Spinal cord (tissue), 10 donors: ENCODE measurements around the gene NSMCE4A. TPM values are rescaled to one million over a fixed set of nuclear protein-coding genes. Genes with fewer than 3 reads are reported as not detected.
"Not testable (repeated sequence)": the region's sequence is repeated elsewhere in the genome, so short reads cannot be mapped to it uniquely, and the experiment has no call there.

Experiments
- DNase-seq, 6 donors: peaks; one replicate each; pipeline versions ENCODE4 v3.0.0 to v3.0.0-alpha.2; 2013 to 2015; ENCODE audit warnings: low spot score in 6 of 6, low read depth in 4 of 6
- H3K27ac ChIP-seq: one replicate; pipeline ENCODE4 v1.5.1; 2013; ENCODE audit warnings: low read depth, low read length, control low read depth
- H3K27me3 ChIP-seq: one replicate; pipeline ENCODE4 v1.6.1; 2013; ENCODE audit warnings: low read length; ENCODE audit not compliant: control insufficient read depth, insufficient read depth
- H3K36me3 ChIP-seq: one replicate; pipeline ENCODE4 v1.6.1; 2013; ENCODE audit warnings: low read length; ENCODE audit not compliant: control insufficient read depth, insufficient read depth
- H3K4me1 ChIP-seq: one replicate; pipeline ENCODE4 v1.6.1; 2013; ENCODE audit warnings: low read length; ENCODE audit not compliant: control insufficient read depth, insufficient read depth
- H3K4me3 ChIP-seq: one replicate; pipeline ENCODE4 v1.5.1; 2013; ENCODE audit warnings: low read depth, low read length, control low read depth
- H3K9me3 ChIP-seq: one replicate; pipeline ENCODE4 v1.6.1; 2013; ENCODE audit warnings: low read length; ENCODE audit not compliant: control insufficient read depth, insufficient read depth
- WGBS: methylation state at CpG from one replicate; pipeline ENCODE4 v1.1.5; 2013; ENCODE audit warnings: missing lambda C conversion rate; ENCODE audit not compliant: insufficient coverage; 5-methylcytosine and 5-hydroxymethylcytosine counted together
- polyA plus RNA-seq, 2 donors: library from polyadenylated mRNA; unstranded; fragments of 120-200 nt; gene quantifications; one replicate each; pipeline ENCODE4 v1.2.1, GENCODE V29; 2013; ENCODE audit not compliant: insufficient read length in 2 of 2
- total RNA-seq, 2 donors: library from RNA; depleted of rRNA in 1 of 2; stranded (reverse); fragments of 120-200 nt in 1 of 2; fragments of >200 nt in 1 of 2; gene quantifications; one replicate each; pipeline versions ENCODE4 v1.2.3 to v1.2.4, GENCODE V29; 2013 to 2014
- donor health status: healthy.

The NSMCE4A gene
- total and polyA plus RNA-seq, 4 donors: 49.0 to 63.4 (median 60.9) TPM

DNA sequence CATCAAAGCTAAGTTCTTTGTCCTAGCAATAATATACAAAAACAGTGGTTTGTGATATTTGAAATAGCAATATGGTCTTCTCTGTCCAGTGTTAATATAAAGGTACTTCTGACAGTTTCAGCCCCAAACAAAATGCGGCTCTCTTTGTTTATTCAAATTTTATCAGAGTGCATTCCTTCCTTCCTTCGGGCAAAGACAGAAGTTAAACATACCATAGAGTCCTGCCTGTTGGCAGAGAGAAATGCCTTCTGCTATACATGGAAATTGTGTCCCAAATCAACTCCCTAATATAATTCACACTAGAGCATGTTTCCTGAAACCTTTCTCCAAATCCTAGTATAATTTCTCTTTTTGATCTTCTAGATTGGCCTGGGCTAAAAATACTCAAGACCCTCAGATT is 26.0 kb downstream of the NSMCE4A start:
- WGBS: 67% methylated on average over 2 of the region's 2 CpGs
- H3K36me3 ChIP-seq: no peaks in the 10 kb centered on the region
- H3K27me3 ChIP-seq: no peaks in the 10 kb centered on the region
- no peak for DNase-seq
- no peak overlapping the region for H3K27ac ChIP-seq
- no peak overlapping the region for H3K4me3 ChIP-seq
- H3K4me1 ChIP-seq: no peaks in the 10 kb centered on the region
- H3K9me3 ChIP-seq: no peaks in the 10 kb centered on the region

- peak in 2 of 6 donors; percentile 5 to 16 for DNase-seq
- no peaks in the 10 kb centered on the region for H3K9me3 ChIP-seq
- WGBS: 75% methylated on average over 4 of the region's 7 CpGs
- no peaks in the 10 kb centered on the region for H3K36me3 ChIP-seq
- H3K27ac ChIP-seq: no peak overlapping the region
- H3K4me3 ChIP-seq: no peak overlapping the region
- H3K27me3 ChIP-seq: no peaks in the 10 kb centered on the region
- H3K4me1 ChIP-seq: no peaks in the 10 kb centered on the region
Measured at GRCh38 chr10:121947343-121948330, 27.4 kb downstream of the NSMCE4A start.

DNA sequence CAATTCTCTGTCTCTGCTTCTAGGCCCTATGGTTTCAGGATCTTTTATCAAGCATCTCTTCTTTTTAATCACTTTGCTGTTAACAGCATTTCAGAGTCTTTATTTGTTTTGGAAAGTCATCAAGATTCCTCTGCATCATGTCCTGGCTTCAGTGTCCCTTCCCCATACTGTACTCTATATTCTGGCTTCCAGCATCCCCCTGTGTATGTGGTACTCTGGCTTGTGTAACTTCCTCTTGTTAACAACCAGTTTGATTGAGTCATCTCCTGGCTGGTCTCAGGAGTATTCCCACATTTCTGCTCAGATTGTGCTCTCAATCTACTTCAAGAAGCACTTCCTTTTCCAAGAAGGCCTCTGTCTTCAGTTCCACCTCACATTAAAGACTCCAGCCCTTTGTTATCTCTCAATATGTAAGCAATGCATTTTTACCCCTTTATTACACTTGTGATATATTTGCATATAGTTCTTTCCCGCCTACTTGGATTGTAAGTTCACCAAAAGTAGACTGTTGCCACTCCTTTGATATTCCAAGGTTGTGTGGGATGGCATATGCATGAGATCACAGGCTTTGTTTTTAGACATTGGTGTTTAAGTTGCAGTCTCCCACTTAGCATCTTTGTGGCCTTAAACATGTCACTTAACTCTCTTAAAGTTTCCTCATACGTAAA is 32.1 kb downstream of the NSMCE4A start:
- DNase-seq: peak in 1 of 6 donors; percentile 43
- no peaks in the 10 kb centered on the region for H3K4me1 ChIP-seq
- no CpG with 5 or more reads among the region's 2 CpGs for WGBS
- no peaks in the 10 kb centered on the region for H3K36me3 ChIP-seq
- H3K27ac ChIP-seq: peak overlapping the region; percentile 25
- no peaks in the 10 kb centered on the region for H3K9me3 ChIP-seq
- H3K4me3 ChIP-seq: no peak overlapping the region
- H3K27me3 ChIP-seq: no peaks in the 10 kb centered on the region

DNA sequence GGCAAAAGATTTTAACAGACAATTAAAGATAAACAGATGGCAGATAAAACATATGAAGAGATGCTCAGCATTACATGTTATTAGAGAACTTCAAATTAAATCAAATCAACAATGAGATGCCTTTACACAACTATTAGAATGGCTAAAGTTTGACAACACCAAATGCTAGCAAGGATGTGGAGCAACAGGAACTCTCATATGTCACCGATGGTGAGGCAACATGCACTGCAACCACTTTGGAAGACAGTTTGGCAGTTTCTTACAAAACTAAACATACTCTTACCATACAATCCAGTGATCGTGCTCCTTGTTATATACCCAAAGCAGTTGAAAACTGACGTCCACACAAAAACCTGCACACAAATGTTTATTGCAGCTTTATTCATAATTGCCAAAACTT is 33.5 kb downstream of the NSMCE4A start:
- Histone ChIP-seq H3K27me3 (no peaks in the 10 kb centered on the region), H3K27ac (no peak overlapping the region), H3K4me3 (no peak overlapping the region), H3K4me1 (no peaks in the 10 kb centered on the region), H3K36me3 (no peaks in the 10 kb centered on the region), H3K9me3 (no peaks in the 10 kb centered on the region)
- no peak for DNase-seq
- WGBS: 60% methylated on average over 1 of the region's 3 CpGs

- Histone ChIP-seq H3K4me3 (no peak overlapping the region), H3K27ac (no peak overlapping the region), H3K36me3 (no peaks in the 10 kb centered on the region), H3K4me1 (no peaks in the 10 kb centered on the region), H3K27me3 (no peaks in the 10 kb centered on the region), H3K9me3 (no peaks in the 10 kb centered on the region)
- 100% methylated on average over 1 of the region's 2 CpGs for WGBS
- DNase-seq: no peak
Measured at GRCh38 chr10:121936295-121936694, 38.7 kb downstream of the NSMCE4A start.

DNA sequence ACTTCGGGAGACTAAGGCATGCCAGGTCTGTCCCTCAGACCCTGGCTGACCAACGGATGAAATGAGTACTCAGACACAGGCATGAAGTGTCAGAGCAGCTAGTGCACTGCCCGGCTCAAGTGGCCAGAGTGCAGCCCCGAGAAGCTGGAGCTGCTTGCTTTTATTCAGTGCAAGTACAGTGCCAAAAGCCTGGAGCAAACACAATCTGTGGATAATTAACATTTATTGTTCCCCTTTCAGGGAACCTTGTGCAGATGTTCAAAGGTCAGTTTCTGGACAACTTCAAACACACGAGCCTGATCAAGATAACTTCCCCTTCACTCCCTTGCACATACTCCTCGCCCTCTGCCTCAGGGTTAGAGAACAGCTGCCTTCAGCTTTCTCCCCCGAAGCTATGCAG is 39.3 kb downstream of the NSMCE4A start:
- no peak for DNase-seq
- Histone ChIP-seq H3K27ac (no peak overlapping the region), H3K4me3 (no peak overlapping the region), H3K36me3 (no peaks in the 10 kb centered on the region), H3K4me1 (no peaks in the 10 kb centered on the region), H3K27me3 (no peaks in the 10 kb centered on the region), H3K9me3 (no peaks in the 10 kb centered on the region)
- WGBS: 81% methylated on average over 7 of the region's 7 CpGs

GRCh38 chr10:121930268-121931085 is 44.5 kb downstream of the NSMCE4A start:
- not testable (repeated sequence) for H3K27ac ChIP-seq, H3K36me3 ChIP-seq, H3K27me3 ChIP-seq, H3K4me3 ChIP-seq, H3K9me3 ChIP-seq
- WGBS: 68% methylated on average over 10 of the region's 11 CpGs
- H3K4me1 ChIP-seq: peaks cover 17% of the 10 kb centered on the region
- peak in 1 of 6 donors; percentile 6 for DNase-seq

DNA sequence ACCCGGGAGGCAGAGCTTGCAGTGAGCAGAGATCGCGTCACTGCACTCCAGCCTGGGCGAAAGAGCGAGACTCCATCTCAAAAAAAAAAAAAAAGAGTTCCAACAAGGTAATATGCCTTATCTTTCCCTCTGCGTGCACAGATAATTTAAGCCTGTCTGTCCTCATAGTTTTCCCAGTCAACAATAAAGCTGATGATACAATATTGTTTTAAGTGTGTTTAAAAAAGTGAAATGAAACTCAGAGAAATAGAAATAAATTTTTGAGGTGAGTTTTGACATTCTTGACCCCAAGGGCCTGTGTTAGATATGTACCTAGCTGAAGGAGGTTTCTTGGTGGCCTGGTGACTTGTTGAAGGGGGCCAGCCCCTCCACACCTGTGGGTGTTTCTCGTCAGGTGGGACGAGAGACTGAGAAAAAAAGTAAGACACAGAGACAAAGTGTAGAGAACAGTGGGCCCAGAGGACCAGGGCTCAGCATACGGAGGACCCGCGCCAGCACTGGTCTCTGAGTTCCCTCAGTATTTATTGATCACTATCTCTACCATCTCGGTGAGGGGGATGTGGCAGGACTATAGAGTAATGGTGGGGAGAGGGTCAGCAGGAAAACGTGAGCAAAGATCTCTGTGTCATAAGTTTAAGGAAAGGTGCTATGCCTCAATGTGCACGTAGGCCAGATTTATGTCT is 45.3 kb downstream of the NSMCE4A start:
- H3K36me3 ChIP-seq, H3K9me3 ChIP-seq, H3K27me3 ChIP-seq, H3K27ac ChIP-seq, DNase-seq, H3K4me3 ChIP-seq: not testable (repeated sequence)
- H3K4me1 ChIP-seq: peaks cover 17% of the 10 kb centered on the region
- 83% methylated on average over 1 of the region's 14 CpGs for WGBS

- H3K36me3 ChIP-seq: no peaks in the 10 kb centered on the region
- 2% methylated on average over 15 of the region's 20 CpGs for WGBS
- peaks cover 17% of the 10 kb centered on the region for H3K4me1 ChIP-seq
- H3K27ac ChIP-seq: peak overlapping the region; percentile 97
- H3K9me3 ChIP-seq: no peaks in the 10 kb centered on the region
- peak overlapping the region; percentile 78 for H3K4me3 ChIP-seq
- H3K27me3 ChIP-seq: no peaks in the 10 kb centered on the region
- DNase-seq: no peak
Measured at GRCh38 chr10:121928528-121928884, 46.5 kb downstream of the NSMCE4A start.
